Measurements from ENCODE around the gene EVA1A. TPM values are rescaled to one million over a fixed set of nuclear protein-coding genes. Genes with fewer than 3 reads are reported as not detected.

The EVA1A gene
- total RNA-seq, 2 experiments from 2014 or later, result 0.43 TPM; not detected in 1

GRCh38 chr2:75557474-75558133 lies 3.1 kb downstream of the EVA1A start:
- intact Hi-C loops (cut with micrococcal nuclease), result no loop called here
- Mint-ChIP-seq H3K27ac (no peak overlapping the region), H3K36me3 (ENCODE audit: low read depth) (no peaks in the 10 kb centered on the region), H3K27me3 (peaks cover 34% of the 10 kb centered on the region), H3K4me1 (ENCODE audit: low read depth) (peaks cover 8% of the 10 kb centered on the region), H3K9me3 (no peaks in the 10 kb centered on the region), H3K4me3 (no peak overlapping the region)
- DNase-seq (no peak), ATAC-seq (no peak)
- CTCF ChIA-PET, result interaction anchor here (1.2 kb wide), 1 partner anchor 51 kb away, joined by 5 read pairs; no protein-coding TSS in a partner anchor
- no peak for TF ChIP-seq CTCF (IDR thresholded peaks at IDR 0.05)
- POLR2A ChIA-PET, result no interaction called here

- ChIA-PET POLR2A (interaction anchor here (0.7 kb wide), 1 partner anchor 733 kb away, joined by 3 read pairs; no protein-coding TSS in a partner anchor), CTCF (interaction anchor here (1.2 kb wide), 1 partner anchor 52 kb away, joined by 5 read pairs; no protein-coding TSS in a partner anchor)
- Mint-ChIP-seq H3K4me1 (ENCODE audit: low read depth) (peaks cover 8% of the 10 kb centered on the region), H3K4me3 (no peak overlapping the region), H3K27me3 (peaks cover 32% of the 10 kb centered on the region), H3K9me3 (no peaks in the 10 kb centered on the region), H3K36me3 (ENCODE audit: low read depth) (no peaks in the 10 kb centered on the region), H3K27ac (no peak overlapping the region)
- intact Hi-C loops (cut with micrococcal nuclease), result no loop called here
- ATAC-seq, result no peak
- no peak for DNase-seq
- no peak for TF ChIP-seq CTCF (IDR thresholded peaks at IDR 0.05)
Measured at GRCh38 chr2:75556679-75557366, 3.9 kb downstream of the EVA1A start.

GRCh38 chr2:75555701-75556100 lies 5.0 kb downstream of the EVA1A start:
- H3K4me1 Mint-ChIP-seq (ENCODE audit: low read depth), result peaks cover 5% of the 10 kb centered on the region
- no peak for TF ChIP-seq CTCF (IDR thresholded peaks at IDR 0.05)

GRCh38 chr2:75553935-75554531 lies 6.7 kb downstream of the EVA1A start:
- no peak for TF ChIP-seq CTCF (IDR thresholded peaks at IDR 0.05)
- Mint-ChIP-seq H3K9me3 (no peaks in the 10 kb centered on the region), H3K27ac (no peak overlapping the region), H3K27me3 (peaks cover 19% of the 10 kb centered on the region), H3K4me3 (no peak overlapping the region), H3K36me3 (ENCODE audit: low read depth) (no peaks in the 10 kb centered on the region), H3K4me1 (ENCODE audit: low read depth) (no peaks in the 10 kb centered on the region)
- POLR2A ChIA-PET, result no interaction called here
- intact Hi-C loops (cut with micrococcal nuclease), result no loop called here
- ATAC-seq (no peak), DNase-seq (no peak)
- CTCF ChIA-PET, result no interaction called here

More at GRCh38 chr2:75555701-75556100, 5.0 kb downstream of the EVA1A start:
- H3K27ac Mint-ChIP-seq, result no peak overlapping the region
- H3K9me3 Mint-ChIP-seq, result no peaks in the 10 kb centered on the region
- no peak overlapping the region for H3K4me3 Mint-ChIP-seq
- ChIA-PET POLR2A (no interaction called here), CTCF (interaction anchor here (0.8 to 1.3 kb wide), 2 partner anchors 8 to 19 kb away, joined by 3 to 4 read pairs; no protein-coding TSS in a partner anchor)
- H3K27me3 Mint-ChIP-seq, result peaks cover 29% of the 10 kb centered on the region
- intact Hi-C loops (cut with micrococcal nuclease), result no loop called here
- ATAC-seq (no peak), DNase-seq (no peak)
- H3K36me3 Mint-ChIP-seq (ENCODE audit: low read depth), result no peaks in the 10 kb centered on the region

- ATAC-seq, result no peak
- ChIA-PET CTCF (no interaction called here), POLR2A (no interaction called here)
- no peaks in the 10 kb centered on the region for H3K4me1 Mint-ChIP-seq (ENCODE audit: low read depth)
- H3K4me3 Mint-ChIP-seq, result no peak overlapping the region
- TF ChIP-seq CTCF (IDR thresholded peaks at IDR 0.05), result no peak
- H3K27ac Mint-ChIP-seq, result no peak overlapping the region
- no peaks in the 10 kb centered on the region for H3K36me3 Mint-ChIP-seq (ENCODE audit: low read depth)
- no peak for DNase-seq
- H3K27me3 Mint-ChIP-seq, result peaks cover 17% of the 10 kb centered on the region
- no peaks in the 10 kb centered on the region for H3K9me3 Mint-ChIP-seq
- intact Hi-C loops (cut with micrococcal nuclease), result no loop called here
Measured at GRCh38 chr2:75552222-75552621, 8.5 kb downstream of the EVA1A start.
